HepG2 (cell line): ENCODE data around the gene TPPP2. TPM values are rescaled to one million over a fixed set of nuclear protein-coding genes. Genes with fewer than 3 reads are reported as not detected.

ENCODE experiments used
- ATF2 ChIP-seq: sonication (generic); formaldehyde crosslinking; IDR thresholded peaks from 2 replicates; pipeline ENCODE4 v1.4.0; 2020; ENCODE audit warnings: missing genetic modification reagents
- ATF6 ChIP-seq: sonication (generic); formaldehyde crosslinking; conservative IDR thresholded peaks from 2 replicates; pipeline ENCODE4 v1.4.0; 2020; ENCODE audit warnings: missing genetic modification reagents
- EHMT2 ChIP-seq: fragments of 200-600 bp; sonication (generic); IDR thresholded peaks from 2 replicates; pipeline ENCODE4 v1.7.0; 2017; ENCODE audit warnings: antibody characterized with exemption, low read depth, low read length, borderline replicate concordance
- FOXA3 ChIP-seq: IDR thresholded peaks from 2 replicates; pipeline ENCODE4 v1.6.1; 2016; ENCODE audit warnings: missing genetic modification reagents, missing compliant biosample characterization
- GABPA ChIP-seq, 2 experiments: IDR thresholded peaks; 2 replicates each; pipeline ENCODE4 v1.6.1; 2011 to 2016; ENCODE audit warnings: low read depth in 2 of 2, low read length in 1 of 2, missing biosample characterization in 1 of 2, missing genetic modification characterization in 1 of 2
- HOXA5 ChIP-seq: sonication (generic); formaldehyde crosslinking; IDR thresholded peaks from 2 replicates; pipeline ENCODE4 v1.4.0; 2020; ENCODE audit warnings: missing genetic modification reagents
- KDM5B ChIP-seq: sonication (generic); formaldehyde crosslinking; IDR thresholded peaks from 2 replicates; pipeline ENCODE4 v1.4.0; 2020; ENCODE audit warnings: missing genetic modification reagents, mild to moderate bottlenecking, borderline replicate concordance
- SALL1 ChIP-seq: sonication (generic); formaldehyde crosslinking; IDR thresholded peaks from 2 replicates; pipeline ENCODE4 v1.8.0; 2022; ENCODE audit warnings: mild to moderate bottlenecking, missing genetic modification reagents
- SMAD3 ChIP-seq: sonication (generic); formaldehyde crosslinking; IDR thresholded peaks from 2 replicates; pipeline ENCODE4 v1.4.0; 2020; ENCODE audit warnings: missing genetic modification reagents
- SMC3 ChIP-seq: IDR thresholded peaks from 2 replicates; pipeline ENCODE4 v1.6.1; 2011; ENCODE audit warnings: low read length, improper control_type of control experiment
- THAP11 ChIP-seq: IDR thresholded peaks from 2 replicates; pipeline ENCODE4 v1.6.1; 2016; ENCODE audit warnings: missing biosample characterization, missing genetic modification reagents
- TOE1 ChIP-seq: sonication (generic); formaldehyde crosslinking; IDR thresholded peaks from 2 replicates; pipeline ENCODE4 v1.4.0; 2020; ENCODE audit warnings: mild to moderate bottlenecking, missing genetic modification reagents
- ZNF33B ChIP-seq: sonication (generic); formaldehyde crosslinking; IDR thresholded peaks from 2 replicates; pipeline ENCODE4 v1.5.1; 2020; ENCODE audit warnings: mild to moderate bottlenecking, missing genetic modification reagents
- ZNF549 ChIP-seq: sonication (generic); formaldehyde crosslinking; IDR thresholded peaks from 2 replicates; pipeline ENCODE4 v1.5.0; 2020; ENCODE audit warnings: missing genetic modification reagents
- ZNF710 ChIP-seq: sonication (generic); formaldehyde crosslinking; IDR thresholded peaks from 2 replicates; pipeline ENCODE4 v1.5.0; 2020; ENCODE audit warnings: mild to moderate bottlenecking, missing genetic modification reagents, borderline replicate concordance
- ZSCAN25 ChIP-seq: sonication (generic); formaldehyde crosslinking; IDR thresholded peaks from 2 replicates; pipeline ENCODE4 v1.8.0; 2022; ENCODE audit warnings: mild to moderate bottlenecking, missing genetic modification reagents
- polyA plus RNA-seq, 8 experiments: library from polyadenylated mRNA; depleted of rRNA in 3 of 8; stranded (reverse) in 7 of 8; unstranded in 1 of 8; fragments of >200 nt; fragmentation: Illumina TruSeq in 4 of 8; extraction: Trizol in 4 of 8; gene quantifications; 2 replicates each; pipeline versions ENCODE4 v1.2.1 to v1.2.3, GENCODE V29; 2011 to 2016; ENCODE audit warnings: low read depth in 4 of 8, missing spikeins in 1 of 8, mixed read lengths in 1 of 8; ENCODE audit not compliant: insufficient read depth in 1 of 8
- total RNA-seq, 5 experiments: library from RNA; depleted of rRNA; stranded (reverse); fragments of >200 nt; fragmentation: Illumina TruSeq; extraction: Trizol; gene quantifications; 2 replicates each; pipeline ENCODE4 v1.2.3, GENCODE V29; 2016; ENCODE audit warnings: low read depth in 1 of 5
- TF ChIP-seq, protein P1 (sequence below), 2 experiments: sonication (generic) in 1 of 2; formaldehyde crosslinking in 1 of 2; IDR thresholded peaks; 2 replicates each; pipeline versions ENCODE4 v1.4.0 to v1.6.1; 2018 to 2020; ENCODE audit warnings: missing genetic modification reagents in 2 of 2, borderline replicate concordance in 1 of 2, low read depth in 1 of 2, mild to moderate bottlenecking in 1 of 2, missing biosample characterization in 1 of 2
- TF ChIP-seq, protein P2 (sequence below): sonication (generic); formaldehyde crosslinking; IDR thresholded peaks from 2 replicates; pipeline ENCODE4 v1.5.0; 2020; ENCODE audit warnings: mild to moderate bottlenecking, missing genetic modification reagents

The TPPP2 gene
- total and polyA plus RNA-seq, 2 of the 13 experiments (the other 11 are each of a cell fraction or from before 2014, with no cell fraction given), result 0.58 to 4.2 TPM

DNA sequence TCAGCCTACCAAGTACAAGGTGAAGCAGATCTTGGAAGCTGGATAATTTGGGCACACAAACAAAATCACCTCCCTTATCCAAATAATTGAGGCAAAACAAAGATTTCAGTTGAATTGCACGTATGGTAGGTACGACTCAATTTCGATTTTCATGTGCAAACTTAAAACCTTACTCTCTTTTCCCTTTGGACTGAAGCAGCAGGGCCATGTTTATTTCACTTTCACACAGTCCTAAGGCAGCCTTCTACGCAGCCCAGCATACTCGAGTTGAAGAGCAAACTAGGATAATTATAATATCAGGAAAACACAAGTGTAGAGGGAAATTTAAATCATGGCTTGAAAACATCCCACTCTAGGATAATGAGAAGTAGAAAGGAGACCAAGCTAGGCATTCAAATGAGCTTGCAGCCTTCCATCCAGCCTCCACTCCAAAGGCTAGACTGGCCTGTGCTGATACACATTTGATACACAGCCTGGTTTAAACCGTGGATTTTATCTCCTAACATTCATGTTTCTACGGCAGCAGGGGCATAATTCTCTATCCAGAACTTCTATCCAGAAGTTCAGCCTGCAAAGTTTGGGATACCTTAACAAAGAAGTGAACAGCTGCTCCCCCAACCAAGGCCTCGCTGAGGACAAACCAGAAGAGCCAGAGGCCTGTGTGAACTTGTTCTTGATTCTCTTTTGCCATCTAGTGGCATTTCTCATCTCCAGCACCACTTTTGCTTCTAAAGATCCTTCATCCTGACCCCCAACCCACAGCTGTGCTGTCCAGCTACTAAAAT is 9.8 kb downstream of the TPPP2 start (continued):
- peak; percentile 46; the same call in 1 of the 2 replicates for TF ChIP-seq ATF6 (CRISPR knock-in tag)
- TF ChIP-seq SMAD3, result peak; percentile 37; the same call in 1 of the 2 replicates
- peak; percentile 96 for TF ChIP-seq SMC3
- TF ChIP-seq HOXA5, result peak; percentile 34; the same call in 1 of the 2 replicates
- TF ChIP-seq FOXA3 (CRISPR knock-in tag), result peak; percentile 26; the same call in 1 of the 2 replicates
- no peak for TF ChIP-seq TOE1 (CRISPR knock-in tag)
- no peak for TF ChIP-seq ZNF33B (CRISPR knock-in tag)
- TF ChIP-seq, protein P1, sequence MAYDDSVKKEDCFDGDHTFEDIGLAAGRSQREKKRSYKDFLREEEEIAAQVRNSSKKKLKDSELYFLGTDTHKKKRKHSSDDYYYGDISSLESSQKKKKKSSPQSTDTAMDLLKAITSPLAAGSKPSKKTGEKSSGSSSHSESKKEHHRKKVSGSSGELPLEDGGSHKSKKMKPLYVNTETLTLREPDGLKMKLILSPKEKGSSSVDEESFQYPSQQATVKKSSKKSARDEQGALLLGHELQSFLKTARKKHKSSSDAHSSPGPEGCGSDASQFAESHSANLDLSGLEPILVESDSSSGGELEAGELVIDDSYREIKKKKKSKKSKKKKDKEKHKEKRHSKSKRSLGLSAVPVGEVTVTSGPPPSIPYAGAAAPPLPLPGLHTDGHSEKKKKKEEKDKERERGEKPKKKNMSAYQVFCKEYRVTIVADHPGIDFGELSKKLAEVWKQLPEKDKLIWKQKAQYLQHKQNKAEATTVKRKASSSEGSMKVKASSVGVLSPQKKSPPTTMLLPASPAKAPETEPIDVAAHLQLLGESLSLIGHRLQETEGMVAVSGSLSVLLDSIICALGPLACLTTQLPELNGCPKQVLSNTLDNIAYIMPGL (CRISPR knock-in tag; IDR thresholded peaks at IDR 0.05; ENCODE audit: borderline replicate concordance in 1 of 2, low read depth in 1 of 2), result peak; percentile 50 to 57; a peak in 2 of 4 replicates
- TF ChIP-seq ZNF710, result peak; percentile 38; the same call in 1 of the 2 replicates
- no peak for TF ChIP-seq GABPA (IDR thresholded peaks at IDR 0.05; ENCODE audit: low read depth, low read length)
- TF ChIP-seq GABPA (CRISPR knock-in tag; IDR thresholded peaks at IDR 0.05; ENCODE audit: low read depth), result 0 out of 2 replicates have a peak, but pooled peaks have one; percentile 37
- TF ChIP-seq EHMT2, result peak; percentile 72; the same call in 1 of the 2 replicates
- TF ChIP-seq ZSCAN25 (CRISPR knock-in tag), result no peak
- TF ChIP-seq, protein P2, sequence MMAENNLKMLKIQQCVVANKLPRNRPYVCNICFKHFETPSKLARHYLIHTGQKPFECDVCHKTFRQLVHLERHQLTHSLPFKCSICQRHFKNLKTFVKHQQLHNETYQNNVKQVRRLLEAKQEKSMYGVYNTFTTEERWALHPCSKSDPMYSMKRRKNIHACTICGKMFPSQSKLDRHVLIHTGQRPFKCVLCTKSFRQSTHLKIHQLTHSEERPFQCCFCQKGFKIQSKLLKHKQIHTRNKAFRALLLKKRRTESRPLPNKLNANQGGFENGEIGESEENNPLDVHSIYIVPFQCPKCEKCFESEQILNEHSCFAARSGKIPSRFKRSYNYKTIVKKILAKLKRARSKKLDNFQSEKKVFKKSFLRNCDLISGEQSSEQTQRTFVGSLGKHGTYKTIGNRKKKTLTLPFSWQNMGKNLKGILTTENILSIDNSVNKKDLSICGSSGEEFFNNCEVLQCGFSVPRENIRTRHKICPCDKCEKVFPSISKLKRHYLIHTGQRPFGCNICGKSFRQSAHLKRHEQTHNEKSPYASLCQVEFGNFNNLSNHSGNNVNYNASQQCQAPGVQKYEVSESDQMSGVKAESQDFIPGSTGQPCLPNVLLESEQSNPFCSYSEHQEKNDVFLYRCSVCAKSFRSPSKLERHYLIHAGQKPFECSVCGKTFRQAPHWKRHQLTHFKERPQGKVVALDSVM, result peak; percentile 87
- TF ChIP-seq ZNF549 (CRISPR knock-in tag), result peak; percentile 82; the same call in 1 of the 2 replicates
- 0 out of 2 replicates have a peak, but pooled peaks have one; percentile 27 for TF ChIP-seq SALL1 (CRISPR knock-in tag)
- 0 out of 2 replicates have a peak, but pooled peaks have one; percentile 23 for TF ChIP-seq KDM5B (CRISPR knock-in tag)
- TF ChIP-seq ATF2 (CRISPR knock-in tag), result peak; percentile 9; the same call in 1 of the 2 replicates
- TF ChIP-seq THAP11 (CRISPR knock-in tag), result 0 out of 2 replicates have a peak, but pooled peaks have one; percentile 14
